ENCODE measurements around the gene SAE1. TPM values are rescaled to one million over a fixed set of nuclear protein-coding genes. Genes with fewer than 3 reads are reported as not detected.

Gene SAE1
- total RNA-seq, 1 experiment from 2014 or later, result 234 TPM

GRCh38 chr19:47227352-47228167 lies 96.9 kb downstream of the SAE1 start:
- no peak overlapping the region for H2AFZ ChIP-seq (ENCODE audit: low read length)
- no peak overlapping the region for H3K56ac ChIP-seq (ENCODE audit: insufficient read length, low read depth, low read length)
- H4K5ac ChIP-seq (ENCODE audit: insufficient read length, low read depth, low read length), result no peak overlapping the region
- H3K27ac ChIP-seq (ENCODE audit: insufficient read length, low read depth, low read length), result peak overlapping the region; percentile 36
- peak overlapping the region; percentile 93 to 94 (median 94) for H3K27ac Mint-ChIP-seq
- H3K9me3 ChIP-seq (ENCODE audit: control insufficient read depth, low read depth, low read length), result no peaks in the 10 kb centered on the region
- no CpG with 5 or more reads among the region's 27 CpGs for whole genome bisulfite sequencing (ENCODE audit: extremely low coverage, insufficient read length, low lambda C conversion rate)
- H3K4me1 Mint-ChIP-seq, result peaks cover 22 to 23% of the 10 kb centered on the region in 2 experiments
- H2AK5ac ChIP-seq (ENCODE audit: insufficient read length, low read length), result no peak overlapping the region
- H3K36me3 Mint-ChIP-seq (ENCODE audit: insufficient read depth in 1 of 3, low read depth in 3 of 3), result peaks cover 0 to 11% (median 8%) of the 10 kb centered on the region in 3 experiments; a peak in 5 of 7 replicates
- H3K27me3 Mint-ChIP-seq (ENCODE audit: low read depth), result no peaks in the 10 kb centered on the region
- peak overlapping the region; percentile 48 for H3K4me2 ChIP-seq (ENCODE audit: insufficient read depth, insufficient read length, low read length)
- no peak overlapping the region for H2BK15ac ChIP-seq (ENCODE audit: low read depth, low read length)
- peaks cover 4% of the 10 kb centered on the region for H4K20me1 ChIP-seq (ENCODE audit: control insufficient read depth, insufficient read depth, insufficient read length)
- H3K23me2 ChIP-seq (ENCODE audit: insufficient read length, low read depth, low read length, poor library complexity, severe bottlenecking), result peaks cover 30% of the 10 kb centered on the region
- no peak overlapping the region for H4K8ac ChIP-seq (replicated peaks; ENCODE audit: insufficient read length, low read depth, low read length)
- H2BK120ac ChIP-seq (ENCODE audit: low read depth, low read length, poor library complexity, severe bottlenecking), result no peak overlapping the region
- H3K79me2 ChIP-seq (ENCODE audit: insufficient read depth, low read length), result peaks cover 2% of the 10 kb centered on the region; the same call in 1 of the 2 replicates
- no peak overlapping the region for H3K4ac ChIP-seq (ENCODE audit: low read depth, low read length)
- peak; percentile 99 for DNase-seq
- peak overlapping the region; percentile 79 for H3K18ac ChIP-seq (ENCODE audit: insufficient read length, low read depth, low read length)
- no peak overlapping the region for H2BK5ac ChIP-seq (ENCODE audit: insufficient read length, low read length)
- H3T11ph ChIP-seq (ENCODE audit: low read length), result no peak overlapping the region
- no peaks in the 10 kb centered on the region for H3K27me3 ChIP-seq (ENCODE audit: insufficient read depth, low read length)
- H3K4me1 ChIP-seq (ENCODE audit: insufficient read depth, low read length), result peaks cover 6% of the 10 kb centered on the region; the same call in 1 of the 2 replicates
- H2BK20ac ChIP-seq (ENCODE audit: low read depth, low read length, poor library complexity, severe bottlenecking), result no peak overlapping the region
- no peak overlapping the region for H3K9ac ChIP-seq (ENCODE audit: extremely low read depth, insufficient read length, low read length)
- H3K9me3 Mint-ChIP-seq, result no peaks in the 10 kb centered on the region; a peak in 2 of 5 replicates
- no peak for TF ChIP-seq CTCF (conservative IDR thresholded peaks at IDR 0.05)
- H2BK12ac ChIP-seq (ENCODE audit: insufficient read length, low read depth, low read length), result no peak overlapping the region
- H3K14ac ChIP-seq (ENCODE audit: insufficient read depth, low read length), result no peak overlapping the region
- peak overlapping the region in 1 of 2 experiments; percentile 79; a peak in 4 of 5 replicates for H3K4me3 Mint-ChIP-seq
- no peaks in the 10 kb centered on the region for H3K79me1 ChIP-seq (ENCODE audit: insufficient read depth, low read depth, low read length, poor library complexity, severe bottlenecking)
- H3K23ac ChIP-seq (ENCODE audit: insufficient read length, low read depth, low read length), result no peak overlapping the region
- H4K91ac ChIP-seq (ENCODE audit: insufficient read length, low read depth, low read length), result no peak overlapping the region

All from H9 (cell line).